Kidney epithelial cell (primary cell): ENCODE results near the gene PTCRA. TPM values are rescaled to one million over a fixed set of nuclear protein-coding genes. Genes with fewer than 3 reads are reported as not detected.
A peak's percentile ranks its signal among the peaks of the same experiment; 100 is the strongest.

ENCODE experiments used
- DNase-seq: peaks from one replicate; pipeline ENCODE4 v3.0.0-alpha.2; 2010; ENCODE audit warnings: low read depth
- H3K27me3 ChIP-seq: 2 replicates; pipeline ENCODE4 v1.6.0; 2011; ENCODE audit warnings: low read length; ENCODE audit not compliant: control insufficient read depth, insufficient read depth
- H3K36me3 ChIP-seq: 2 replicates; pipeline ENCODE4 v1.5.1; 2011; ENCODE audit warnings: low read length; ENCODE audit not compliant: control insufficient read depth, insufficient read depth
- H3K4me3 ChIP-seq: 2 replicates; pipeline ENCODE4 v1.5.1; 2011; ENCODE audit warnings: low read depth, mild to moderate bottlenecking, control low read depth, low read length
- CTCF ChIP-seq: IDR thresholded peaks from 2 replicates; pipeline ENCODE4 v1.5.1; 2011; ENCODE audit warnings: mild to moderate bottlenecking, moderate library complexity, low read length, control low read depth, inconsistent platforms; ENCODE audit not compliant: insufficient read depth, poor library complexity, severe bottlenecking
- total RNA-seq: library from RNA; depleted of rRNA; stranded (reverse); fragments of >200 nt; gene quantifications from 2 replicates; pipeline ENCODE4 v1.2.3, GENCODE V29; 2015

Gene PTCRA
- total RNA-seq, 1 donor from 2014 or later = not detected

GRCh38 chr6:42962096-42962495 lies 46.2 kb downstream of the PTCRA start:
- peaks cover 1% of the 10 kb centered on the region for H3K36me3 ChIP-seq
- H3K27me3 ChIP-seq = peaks cover 3% of the 10 kb centered on the region
- H3K4me3 ChIP-seq = no peak overlapping the region
- TF ChIP-seq CTCF = no peak
- DNase-seq = no peak

- Histone ChIP-seq H3K36me3 (peaks cover 1% of the 10 kb centered on the region), H3K4me3 (no peak overlapping the region), H3K27me3 (peaks cover 3% of the 10 kb centered on the region)
- no peak for TF ChIP-seq CTCF
- DNase-seq = no peak
Measured at GRCh38 chr6:42962502-42963178, 46.8 kb downstream of the PTCRA start.

- TF ChIP-seq CTCF = no peak
- no peak for DNase-seq
- no peak overlapping the region for H3K4me3 ChIP-seq
- peaks cover 1% of the 10 kb centered on the region for H3K36me3 ChIP-seq
- peaks cover 3% of the 10 kb centered on the region for H3K27me3 ChIP-seq
Measured at GRCh38 chr6:42963179-42963854, 47.5 kb downstream of the PTCRA start.

GRCh38 chr6:42963855-42964605 lies 48.2 kb downstream of the PTCRA start:
- Histone ChIP-seq H3K27me3 (peaks cover 3% of the 10 kb centered on the region), H3K4me3 (no peak overlapping the region), H3K36me3 (peaks cover 1% of the 10 kb centered on the region)
- TF ChIP-seq CTCF = peak; percentile 34
- no peak for DNase-seq

GRCh38 chr6:42966571-42966970 lies 50.7 kb downstream of the PTCRA start:
- no peak for TF ChIP-seq CTCF
- Histone ChIP-seq H3K27me3 (no peaks in the 10 kb centered on the region), H3K36me3 (peaks cover 1% of the 10 kb centered on the region), H3K4me3 (no peak overlapping the region)
- DNase-seq = no peak
